ENCODE data around the gene CASK. TPM values are rescaled to one million over a fixed set of nuclear protein-coding genes. Genes with fewer than 3 reads are reported as not detected.

The CASK gene
- total and polyA plus RNA-seq, 4 donors, result 3.6 to 14.8 (median 6.2) TPM

DNA sequence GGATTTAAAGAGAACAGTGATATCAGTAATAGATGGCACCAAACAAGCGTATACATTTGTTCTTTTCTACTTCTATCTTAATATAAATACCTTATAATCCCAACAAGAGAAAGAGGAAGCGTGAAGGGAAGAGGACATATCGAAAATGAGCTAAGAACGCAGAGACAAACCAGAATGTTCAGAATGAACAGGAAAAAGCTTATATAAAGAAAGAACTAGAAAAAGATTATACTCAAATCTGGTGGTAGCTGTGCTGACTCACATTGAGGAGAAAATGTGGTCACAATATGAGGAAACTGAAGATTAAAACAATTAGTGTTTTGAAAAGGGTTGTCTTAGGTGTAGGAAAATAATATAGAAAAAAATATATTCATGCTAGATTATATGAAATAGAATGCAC lies 236.6 kb downstream of the CASK start:
- Histone ChIP-seq H3K9ac (ENCODE audit: low read depth in 1 of 2, low read length in 2 of 2) (no peak overlapping the region), H3K36me3 (ENCODE audit: control insufficient read depth in 4 of 4, insufficient read depth in 3 of 4, low read depth in 1 of 4, low read length in 3 of 4) (no peaks in the 10 kb centered on the region), H3K27ac (ENCODE audit: low read depth in 1 of 2, low read length in 2 of 2) (no peak overlapping the region), H3K9me3 (ENCODE audit: control insufficient read depth in 4 of 4, low read length in 3 of 4) (no peaks in the 10 kb centered on the region), H3K4me3 (ENCODE audit: low read depth in 1 of 3, low read length in 3 of 3) (no peak overlapping the region), H3K4me1 (ENCODE audit: control insufficient read depth in 4 of 4, insufficient read depth in 4 of 4, low read length in 3 of 4) (no peaks in the 10 kb centered on the region), H3K27me3 (ENCODE audit: control insufficient read depth in 4 of 4, insufficient read depth in 4 of 4, low read length in 3 of 4) (peaks cover 0 to 4% (median 0%) of the 10 kb centered on the region in 4 donors)
- TF ChIP-seq, protein P1, sequence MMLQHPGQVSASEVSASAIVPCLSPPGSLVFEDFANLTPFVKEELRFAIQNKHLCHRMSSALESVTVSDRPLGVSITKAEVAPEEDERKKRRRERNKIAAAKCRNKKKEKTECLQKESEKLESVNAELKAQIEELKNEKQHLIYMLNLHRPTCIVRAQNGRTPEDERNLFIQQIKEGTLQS (IDR thresholded peaks at IDR 0.05), result no peak
- TF ChIP-seq RAD21 (IDR thresholded peaks at IDR 0.05) (no peak), GABPA (IDR thresholded peaks at IDR 0.05 in 1 of 2, conservative IDR thresholded peaks at IDR 0.05 in 1 of 2) (no peak), NR2F2 (IDR thresholded peaks at IDR 0.05) (no peak), YY1 (IDR thresholded peaks at IDR 0.05) (no peak), TAF1 (conservative IDR thresholded peaks at IDR 0.05) (no peak), JUND (IDR thresholded peaks at IDR 0.05) (no peak), SP1 (IDR thresholded peaks at IDR 0.05) (no peak), FOXA2 (IDR thresholded peaks at IDR 0.05) (no peak), FOXA1 (IDR thresholded peaks at IDR 0.05) (no peak), RXRA (IDR thresholded peaks at IDR 0.05) (no peak), EGR1 (IDR thresholded peaks at IDR 0.05; ENCODE audit: low read depth in 2 of 2) (no peak)
- TF ChIP-seq, protein P2, sequence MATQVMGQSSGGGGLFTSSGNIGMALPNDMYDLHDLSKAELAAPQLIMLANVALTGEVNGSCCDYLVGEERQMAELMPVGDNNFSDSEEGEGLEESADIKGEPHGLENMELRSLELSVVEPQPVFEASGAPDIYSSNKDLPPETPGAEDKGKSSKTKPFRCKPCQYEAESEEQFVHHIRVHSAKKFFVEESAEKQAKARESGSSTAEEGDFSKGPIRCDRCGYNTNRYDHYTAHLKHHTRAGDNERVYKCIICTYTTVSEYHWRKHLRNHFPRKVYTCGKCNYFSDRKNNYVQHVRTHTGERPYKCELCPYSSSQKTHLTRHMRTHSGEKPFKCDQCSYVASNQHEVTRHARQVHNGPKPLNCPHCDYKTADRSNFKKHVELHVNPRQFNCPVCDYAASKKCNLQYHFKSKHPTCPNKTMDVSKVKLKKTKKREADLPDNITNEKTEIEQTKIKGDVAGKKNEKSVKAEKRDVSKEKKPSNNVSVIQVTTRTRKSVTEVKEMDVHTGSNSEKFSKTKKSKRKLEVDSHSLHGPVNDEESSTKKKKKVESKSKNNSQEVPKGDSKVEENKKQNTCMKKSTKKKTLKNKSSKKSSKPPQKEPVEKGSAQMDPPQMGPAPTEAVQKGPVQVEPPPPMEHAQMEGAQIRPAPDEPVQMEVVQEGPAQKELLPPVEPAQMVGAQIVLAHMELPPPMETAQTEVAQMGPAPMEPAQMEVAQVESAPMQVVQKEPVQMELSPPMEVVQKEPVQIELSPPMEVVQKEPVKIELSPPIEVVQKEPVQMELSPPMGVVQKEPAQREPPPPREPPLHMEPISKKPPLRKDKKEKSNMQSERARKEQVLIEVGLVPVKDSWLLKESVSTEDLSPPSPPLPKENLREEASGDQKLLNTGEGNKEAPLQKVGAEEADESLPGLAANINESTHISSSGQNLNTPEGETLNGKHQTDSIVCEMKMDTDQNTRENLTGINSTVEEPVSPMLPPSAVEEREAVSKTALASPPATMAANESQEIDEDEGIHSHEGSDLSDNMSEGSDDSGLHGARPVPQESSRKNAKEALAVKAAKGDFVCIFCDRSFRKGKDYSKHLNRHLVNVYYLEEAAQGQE (IDR thresholded peaks at IDR 0.05), result no peak
- TF ChIP-seq, protein P3, sequence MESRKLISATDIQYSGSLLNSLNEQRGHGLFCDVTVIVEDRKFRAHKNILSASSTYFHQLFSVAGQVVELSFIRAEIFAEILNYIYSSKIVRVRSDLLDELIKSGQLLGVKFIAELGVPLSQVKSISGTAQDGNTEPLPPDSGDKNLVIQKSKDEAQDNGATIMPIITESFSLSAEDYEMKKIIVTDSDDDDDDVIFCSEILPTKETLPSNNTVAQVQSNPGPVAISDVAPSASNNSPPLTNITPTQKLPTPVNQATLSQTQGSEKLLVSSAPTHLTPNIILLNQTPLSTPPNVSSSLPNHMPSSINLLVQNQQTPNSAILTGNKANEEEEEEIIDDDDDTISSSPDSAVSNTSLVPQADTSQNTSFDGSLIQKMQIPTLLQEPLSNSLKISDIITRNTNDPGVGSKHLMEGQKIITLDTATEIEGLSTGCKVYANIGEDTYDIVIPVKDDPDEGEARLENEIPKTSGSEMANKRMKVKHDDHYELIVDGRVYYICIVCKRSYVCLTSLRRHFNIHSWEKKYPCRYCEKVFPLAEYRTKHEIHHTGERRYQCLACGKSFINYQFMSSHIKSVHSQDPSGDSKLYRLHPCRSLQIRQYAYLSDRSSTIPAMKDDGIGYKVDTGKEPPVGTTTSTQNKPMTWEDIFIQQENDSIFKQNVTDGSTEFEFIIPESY (IDR thresholded peaks at IDR 0.05), result no peak
- TF ChIP-seq, protein P4, sequence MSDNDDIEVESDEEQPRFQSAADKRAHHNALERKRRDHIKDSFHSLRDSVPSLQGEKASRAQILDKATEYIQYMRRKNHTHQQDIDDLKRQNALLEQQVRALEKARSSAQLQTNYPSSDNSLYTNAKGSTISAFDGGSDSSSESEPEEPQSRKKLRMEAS (IDR thresholded peaks at IDR 0.05), result no peak
- no peak for DNase-seq (ENCODE audit: low spot score)
- 87% methylated on average over 4 of the region's 4 CpGs for WGBS

DNA sequence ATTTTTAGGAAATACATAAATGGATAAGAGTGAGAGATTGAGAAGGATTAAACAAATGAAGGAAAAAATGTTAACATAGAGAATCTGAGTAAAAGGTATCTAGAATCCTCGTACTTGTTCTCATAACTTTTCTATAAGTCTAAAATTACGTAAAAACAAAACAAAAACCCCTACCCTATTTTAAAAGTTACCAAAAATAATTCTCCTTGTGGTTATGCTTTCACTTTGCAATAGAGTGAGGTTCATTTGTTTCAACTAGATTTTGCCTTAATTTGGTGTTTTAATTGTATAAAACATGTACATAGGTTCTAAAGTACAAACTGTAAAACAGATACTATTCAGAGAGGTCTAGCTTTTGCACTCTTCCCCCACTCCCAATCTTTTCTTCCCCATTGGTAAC lies 238.4 kb downstream of the CASK start:
- no peaks in the 10 kb centered on the region for H3K36me3 ChIP-seq (ENCODE audit: control insufficient read depth in 4 of 4, insufficient read depth in 3 of 4, low read depth in 1 of 4, low read length in 3 of 4)
- peaks cover 0 to 4% (median 0%) of the 10 kb centered on the region in 4 donors for H3K27me3 ChIP-seq (ENCODE audit: control insufficient read depth in 4 of 4, insufficient read depth in 4 of 4, low read length in 3 of 4)
- H3K9ac ChIP-seq (ENCODE audit: low read depth in 1 of 2, low read length in 2 of 2), result no peak overlapping the region
- DNase-seq (ENCODE audit: low spot score), result no peak
- H3K4me3 ChIP-seq (ENCODE audit: low read depth in 1 of 3, low read length in 3 of 3), result no peak overlapping the region
- no peak overlapping the region for H3K27ac ChIP-seq (ENCODE audit: low read depth in 1 of 2, low read length in 2 of 2)
- WGBS, result 95% methylated on average over 2 of the region's 2 CpGs
- no peaks in the 10 kb centered on the region for H3K9me3 ChIP-seq (ENCODE audit: control insufficient read depth in 4 of 4, low read length in 3 of 4)
- H3K4me1 ChIP-seq (ENCODE audit: control insufficient read depth in 4 of 4, insufficient read depth in 4 of 4, low read length in 3 of 4), result no peaks in the 10 kb centered on the region
- TF ChIP-seq FOXA1 (IDR thresholded peaks at IDR 0.05) (no peak), YY1 (IDR thresholded peaks at IDR 0.05) (no peak), FOXA2 (IDR thresholded peaks at IDR 0.05) (no peak), EGR1 (IDR thresholded peaks at IDR 0.05; ENCODE audit: low read depth in 2 of 2) (no peak), RAD21 (IDR thresholded peaks at IDR 0.05) (no peak), JUND (IDR thresholded peaks at IDR 0.05) (no peak), SP1 (IDR thresholded peaks at IDR 0.05) (no peak), RXRA (IDR thresholded peaks at IDR 0.05) (no peak), GABPA (IDR thresholded peaks at IDR 0.05 in 1 of 2, conservative IDR thresholded peaks at IDR 0.05 in 1 of 2) (no peak), HNF4A (conservative IDR thresholded peaks at IDR 0.05) (no peak), TAF1 (conservative IDR thresholded peaks at IDR 0.05) (no peak), NR2F2 (IDR thresholded peaks at IDR 0.05) (no peak)
- TF ChIP-seq, protein P1 (IDR thresholded peaks at IDR 0.05), result no peak
- TF ChIP-seq, protein P3 (IDR thresholded peaks at IDR 0.05), result no peak
- TF ChIP-seq, protein P4 (IDR thresholded peaks at IDR 0.05), result no peak
- TF ChIP-seq, protein P2 (IDR thresholded peaks at IDR 0.05), result no peak
